ENCODE results near the gene MEIG1.

DNA sequence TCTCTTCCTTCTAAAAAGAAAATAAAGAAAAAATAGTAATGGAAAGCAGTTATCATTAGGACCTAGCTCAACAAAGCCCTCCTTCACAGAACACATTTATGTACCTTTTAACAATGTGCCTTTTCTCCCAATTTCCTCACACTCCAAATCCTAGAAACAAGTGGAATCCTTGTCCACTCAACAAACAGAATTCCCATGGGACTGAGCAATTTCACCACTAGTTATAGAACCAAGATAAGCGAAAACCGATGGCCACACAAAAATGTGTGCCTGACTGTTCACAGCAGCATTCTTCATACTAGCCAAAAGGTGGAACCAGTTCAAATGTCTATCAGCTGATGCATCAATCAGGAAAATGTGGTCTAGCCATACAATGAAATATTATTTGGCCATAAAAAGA, 22.6 kb upstream of the MEIG1 start:
- TF ChIP-seq, protein P1, sequence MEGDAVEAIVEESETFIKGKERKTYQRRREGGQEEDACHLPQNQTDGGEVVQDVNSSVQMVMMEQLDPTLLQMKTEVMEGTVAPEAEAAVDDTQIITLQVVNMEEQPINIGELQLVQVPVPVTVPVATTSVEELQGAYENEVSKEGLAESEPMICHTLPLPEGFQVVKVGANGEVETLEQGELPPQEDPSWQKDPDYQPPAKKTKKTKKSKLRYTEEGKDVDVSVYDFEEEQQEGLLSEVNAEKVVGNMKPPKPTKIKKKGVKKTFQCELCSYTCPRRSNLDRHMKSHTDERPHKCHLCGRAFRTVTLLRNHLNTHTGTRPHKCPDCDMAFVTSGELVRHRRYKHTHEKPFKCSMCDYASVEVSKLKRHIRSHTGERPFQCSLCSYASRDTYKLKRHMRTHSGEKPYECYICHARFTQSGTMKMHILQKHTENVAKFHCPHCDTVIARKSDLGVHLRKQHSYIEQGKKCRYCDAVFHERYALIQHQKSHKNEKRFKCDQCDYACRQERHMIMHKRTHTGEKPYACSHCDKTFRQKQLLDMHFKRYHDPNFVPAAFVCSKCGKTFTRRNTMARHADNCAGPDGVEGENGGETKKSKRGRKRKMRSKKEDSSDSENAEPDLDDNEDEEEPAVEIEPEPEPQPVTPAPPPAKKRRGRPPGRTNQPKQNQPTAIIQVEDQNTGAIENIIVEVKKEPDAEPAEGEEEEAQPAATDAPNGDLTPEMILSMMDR (IDR thresholded peaks at IDR 0.05) = no peak
- TF ChIP-seq POLR2A (IDR thresholded peaks at IDR 0.05) = no peak

Data from prostate gland (tissue), 2 donors.